K562 (cell line): ENCODE measurements around the gene EIF2S3. TPM values are rescaled to one million over a fixed set of nuclear protein-coding genes. Genes with fewer than 3 reads are reported as not detected.
A peak's percentile ranks its signal among the peaks of the same experiment; 100 is the strongest.

Experiments
- COPS2 ChIP-seq: fragments of 450-650 bp; conservative IDR thresholded peaks from 2 replicates; pipeline ENCODE4 v1.6.1; 2016; ENCODE audit warnings: mild to moderate bottlenecking, moderate library complexity
- ERF ChIP-seq: fragments of 450-650 bp; formaldehyde crosslinking; IDR thresholded peaks from 2 replicates; pipeline ENCODE4 v1.4.0; 2020; ENCODE audit warnings: mild to moderate bottlenecking, mixed read lengths
- GTF2A2 ChIP-seq: IDR thresholded peaks from 2 replicates; pipeline ENCODE4 v1.6.1; 2016; ENCODE audit warnings: mild to moderate bottlenecking, missing genetic modification characterization, missing compliant biosample characterization
- HMGN3 ChIP-seq: IDR thresholded peaks from 2 replicates; pipeline ENCODE4 v1.6.1; 2011; ENCODE audit warnings: borderline replicate concordance, low read depth, mild to moderate bottlenecking, mixed read lengths, low read length; ENCODE audit not compliant: insufficient read length; ENCODE audit errors: extremely low read depth
- KAT7 ChIP-seq: sonication (generic); formaldehyde crosslinking; IDR thresholded peaks from 2 replicates; pipeline ENCODE4 v1.8.0; 2022; ENCODE audit warnings: missing genetic modification reagents, mild to moderate bottlenecking, borderline replicate concordance
- MAFF ChIP-seq: IDR thresholded peaks from 2 replicates; pipeline ENCODE4 v1.6.1; 2012; ENCODE audit warnings: low read length, improper control_type of control experiment
- MCM5 ChIP-seq: fragments of 450-650 bp; IDR thresholded peaks from 2 replicates; pipeline ENCODE4 v1.6.1; 2016; ENCODE audit warnings: low read depth
- MIER1 ChIP-seq: fragments of 450-650 bp; IDR thresholded peaks from 2 replicates; pipeline ENCODE4 v1.6.1; 2016; ENCODE audit warnings: antibody characterized with exemption, mild to moderate bottlenecking, low read depth
- MYBL2 ChIP-seq, 2 experiments: fragments of 450-650 bp in 1 of 2; sonication (generic) in 1 of 2; formaldehyde crosslinking in 1 of 2; IDR thresholded peaks; 2 replicates each; pipeline versions ENCODE4 v1.6.1 to v1.8.1; 2017 to 2022; ENCODE audit warnings: borderline replicate concordance in 1 of 2, inconsistent platforms in 1 of 2, low read depth in 1 of 2, mild to moderate bottlenecking in 1 of 2, missing genetic modification reagents in 1 of 2, moderate library complexity in 1 of 2
- PURB ChIP-seq: sonication (generic); formaldehyde crosslinking; IDR thresholded peaks from 2 replicates; pipeline ENCODE4 v1.9.0; 2021; ENCODE audit warnings: low read depth, mild to moderate bottlenecking, missing genetic modification reagents
- SIN3A ChIP-seq, 2 experiments: fragments of 150-350 bp in 1 of 2; IDR thresholded peaks; 2 replicates each; pipeline ENCODE4 v1.6.1; 2011 to 2016; ENCODE audit warnings: borderline replicate concordance in 2 of 2, low read depth in 2 of 2, low read length in 2 of 2, mild to moderate bottlenecking in 2 of 2, moderate library complexity in 2 of 2; ENCODE audit not compliant: control insufficient read depth in 1 of 2
- SIRT6 ChIP-seq: IDR thresholded peaks from one replicate; pipeline ENCODE4 v1.6.1; 2012; ENCODE audit warnings: low read depth, mild to moderate bottlenecking, control low read depth, inconsistent platforms, low read length, moderate library complexity
- ZFP30 ChIP-seq: fragments of 250-450 bp; sonication (Bioruptor Pico); IDR thresholded peaks from 2 replicates; pipeline ENCODE4 v1.8.0; 2022; ENCODE audit warnings: moderate library complexity, mild to moderate bottlenecking, inconsistent platforms, borderline replicate concordance
- polyA plus RNA-seq, 8 experiments: library from polyadenylated mRNA; depleted of rRNA in 4 of 8; stranded (reverse) in 5 of 8; unstranded in 3 of 8; fragments of >200 nt; fragmentation: Nextera tagmentation in 2 of 8; fragmentation: Illumina TruSeq in 1 of 8; extraction: Ambion mirVana in 2 of 8; extraction: Trizol in 1 of 8; gene quantifications; 2 replicates each; pipeline versions ENCODE4 v1.2.1 to v1.2.3, GENCODE V29; 2011 to 2014; ENCODE audit warnings: inconsistent platforms in 1 of 8, missing spikeins in 1 of 8
- total RNA-seq, 7 experiments: library from RNA; depleted of rRNA in 6 of 7; stranded (reverse); fragments of >200 nt in 6 of 7; fragmentation: Illumina TruSeq in 2 of 7; extraction: Trizol in 2 of 7; gene quantifications; 2 replicates each; pipeline versions ENCODE4 v1.2.1 to v1.2.3, GENCODE V29; 2011 to 2021; ENCODE audit warnings: low replicate concordance in 1 of 7
- TF ChIP-seq, protein P1 (sequence below): sonication (generic); formaldehyde crosslinking; IDR thresholded peaks from 2 replicates; pipeline ENCODE4 v1.8.0; 2022; ENCODE audit warnings: mild to moderate bottlenecking, missing genetic modification reagents
- TF ChIP-seq, protein P2 (sequence below): fragments of 250-450 bp; sonication (Bioruptor Pico); IDR thresholded peaks from 2 replicates; pipeline ENCODE4 v1.5.0; 2020; ENCODE audit warnings: mild to moderate bottlenecking, borderline replicate concordance
- TF ChIP-seq, protein P3 (sequence below): fragments of 450-650 bp; IDR thresholded peaks from 2 replicates; pipeline ENCODE4 v1.6.1; 2016
- TF ChIP-seq, protein P4 (sequence below): IDR thresholded peaks from 2 replicates; pipeline ENCODE4 v1.6.1; 2012; ENCODE audit warnings: low read depth, low read length, improper control_type of control experiment, borderline replicate concordance
- TF ChIP-seq, protein P5 (sequence below): fragments of 450-650 bp; conservative IDR thresholded peaks from 2 replicates; pipeline ENCODE4 v1.6.1; 2016; ENCODE audit warnings: missing genetic modification characterization, low read depth, mild to moderate bottlenecking, missing compliant biosample characterization, moderate library complexity

Gene EIF2S3
- total and polyA plus RNA-seq, 9 of the 15 experiments (the other 6 are each of a cell fraction or from before 2014, with no cell fraction given), result 148 to 439 (median 275) TPM

DNA sequence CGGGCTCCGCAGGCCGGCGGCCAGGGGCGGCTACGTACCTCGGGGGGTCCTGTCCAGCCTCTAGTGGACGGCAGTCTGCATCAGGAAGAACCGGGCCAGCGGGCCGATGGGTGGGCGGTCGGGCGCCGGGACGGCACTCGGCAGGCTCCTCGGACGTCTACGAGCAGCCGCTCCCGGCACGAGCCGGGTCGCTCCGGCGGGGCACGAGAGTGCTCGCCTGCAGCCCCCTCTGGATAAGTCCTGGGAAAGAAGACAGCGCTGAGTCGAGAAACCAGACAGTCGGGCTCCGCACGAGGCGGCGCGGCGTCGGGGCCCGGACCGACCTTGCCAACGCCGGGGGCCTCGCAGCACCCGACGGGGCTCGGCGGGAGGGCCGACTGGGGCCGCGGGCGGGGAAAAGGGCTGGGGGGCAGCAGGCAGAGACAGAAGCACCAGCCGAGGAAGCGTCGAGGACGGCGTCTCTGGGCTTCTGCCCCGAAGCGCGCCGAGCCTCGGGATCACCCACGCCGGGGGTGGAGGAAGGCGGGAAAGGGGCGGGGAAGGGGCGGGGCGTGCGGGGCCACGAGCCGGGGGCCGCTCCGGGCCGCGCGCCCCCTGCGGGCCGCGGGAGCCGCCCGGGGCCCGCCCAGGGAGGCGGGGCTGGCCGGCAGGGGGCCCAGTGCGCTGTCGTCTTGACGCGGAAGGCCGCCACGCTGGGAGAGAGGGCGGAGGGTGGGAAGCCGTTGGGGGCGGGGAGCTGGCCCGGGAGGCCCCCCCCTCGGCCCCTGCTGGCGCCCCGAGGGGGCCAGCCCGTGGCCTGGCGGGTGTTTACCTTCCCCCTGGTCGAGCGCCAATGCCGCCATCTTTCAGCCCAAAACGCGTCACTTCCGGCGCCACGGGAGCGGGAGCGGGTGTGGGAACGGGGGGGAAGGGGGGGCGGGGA lies 29.7 kb upstream of the EIF2S3 start (continued):
- TF ChIP-seq, protein P1, sequence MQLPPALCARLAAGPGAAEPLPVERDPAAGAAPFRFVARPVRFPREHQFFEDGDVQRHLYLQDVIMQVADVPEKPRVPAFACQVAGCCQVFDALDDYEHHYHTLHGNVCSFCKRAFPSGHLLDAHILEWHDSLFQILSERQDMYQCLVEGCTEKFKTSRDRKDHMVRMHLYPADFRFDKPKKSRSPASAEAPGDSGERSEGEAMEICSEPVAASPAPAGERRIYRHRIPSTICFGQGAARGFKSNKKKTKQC (CRISPR knock-in tag), result peak; percentile 51; the same call in 1 of the 2 replicates
- no peak for TF ChIP-seq MIER1
- TF ChIP-seq ERF (CRISPR knock-in tag), result no peak
- TF ChIP-seq, protein P2, sequence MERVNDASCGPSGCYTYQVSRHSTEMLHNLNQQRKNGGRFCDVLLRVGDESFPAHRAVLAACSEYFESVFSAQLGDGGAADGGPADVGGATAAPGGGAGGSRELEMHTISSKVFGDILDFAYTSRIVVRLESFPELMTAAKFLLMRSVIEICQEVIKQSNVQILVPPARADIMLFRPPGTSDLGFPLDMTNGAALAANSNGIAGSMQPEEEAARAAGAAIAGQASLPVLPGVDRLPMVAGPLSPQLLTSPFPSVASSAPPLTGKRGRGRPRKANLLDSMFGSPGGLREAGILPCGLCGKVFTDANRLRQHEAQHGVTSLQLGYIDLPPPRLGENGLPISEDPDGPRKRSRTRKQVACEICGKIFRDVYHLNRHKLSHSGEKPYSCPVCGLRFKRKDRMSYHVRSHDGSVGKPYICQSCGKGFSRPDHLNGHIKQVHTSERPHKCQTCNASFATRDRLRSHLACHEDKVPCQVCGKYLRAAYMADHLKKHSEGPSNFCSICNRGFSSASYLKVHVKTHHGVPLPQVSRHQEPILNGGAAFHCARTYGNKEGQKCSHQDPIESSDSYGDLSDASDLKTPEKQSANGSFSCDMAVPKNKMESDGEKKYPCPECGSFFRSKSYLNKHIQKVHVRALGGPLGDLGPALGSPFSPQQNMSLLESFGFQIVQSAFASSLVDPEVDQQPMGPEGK (CRISPR knock-in tag), result no peak
- TF ChIP-seq COPS2, result no peak
- no peak for TF ChIP-seq SIRT6
- peak; percentile 92 for TF ChIP-seq KAT7
- TF ChIP-seq, protein P3, sequence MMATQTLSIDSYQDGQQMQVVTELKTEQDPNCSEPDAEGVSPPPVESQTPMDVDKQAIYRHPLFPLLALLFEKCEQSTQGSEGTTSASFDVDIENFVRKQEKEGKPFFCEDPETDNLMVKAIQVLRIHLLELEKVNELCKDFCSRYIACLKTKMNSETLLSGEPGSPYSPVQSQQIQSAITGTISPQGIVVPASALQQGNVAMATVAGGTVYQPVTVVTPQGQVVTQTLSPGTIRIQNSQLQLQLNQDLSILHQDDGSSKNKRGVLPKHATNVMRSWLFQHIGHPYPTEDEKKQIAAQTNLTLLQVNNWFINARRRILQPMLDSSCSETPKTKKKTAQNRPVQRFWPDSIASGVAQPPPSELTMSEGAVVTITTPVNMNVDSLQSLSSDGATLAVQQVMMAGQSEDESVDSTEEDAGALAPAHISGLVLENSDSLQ, result no peak
- no peak for TF ChIP-seq MAFF
- TF ChIP-seq ZFP30 (CRISPR knock-in tag), result no peak
- TF ChIP-seq, protein P4, sequence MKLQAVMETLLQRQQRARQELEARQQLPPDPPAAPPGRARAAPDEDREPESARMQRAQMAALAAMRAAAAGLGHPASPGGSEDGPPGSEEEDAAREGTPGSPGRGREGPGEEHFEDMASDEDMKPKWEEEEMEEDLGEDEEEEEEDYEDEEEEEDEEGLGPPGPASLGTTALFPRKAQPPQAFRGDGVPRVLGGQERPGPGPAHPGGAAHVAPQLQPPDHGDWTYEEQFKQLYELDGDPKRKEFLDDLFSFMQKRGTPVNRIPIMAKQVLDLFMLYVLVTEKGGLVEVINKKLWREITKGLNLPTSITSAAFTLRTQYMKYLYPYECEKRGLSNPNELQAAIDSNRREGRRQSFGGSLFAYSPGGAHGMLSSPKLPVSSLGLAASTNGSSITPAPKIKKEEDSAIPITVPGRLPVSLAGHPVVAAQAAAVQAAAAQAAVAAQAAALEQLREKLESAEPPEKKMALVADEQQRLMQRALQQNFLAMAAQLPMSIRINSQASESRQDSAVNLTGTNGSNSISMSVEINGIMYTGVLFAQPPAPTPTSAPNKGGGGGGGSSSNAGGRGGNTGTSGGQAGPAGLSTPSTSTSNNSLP, result no peak
- TF ChIP-seq GTF2A2, result no peak
- TF ChIP-seq SIN3A (IDR thresholded peaks at IDR 0.05; ENCODE audit: borderline replicate concordance in 2 of 2, control insufficient read depth in 1 of 2, low read depth in 2 of 2, low read length in 2 of 2), result no peak; a peak in 1 of 4 replicates
- peak; percentile 47 for TF ChIP-seq HMGN3
- TF ChIP-seq, protein P5, sequence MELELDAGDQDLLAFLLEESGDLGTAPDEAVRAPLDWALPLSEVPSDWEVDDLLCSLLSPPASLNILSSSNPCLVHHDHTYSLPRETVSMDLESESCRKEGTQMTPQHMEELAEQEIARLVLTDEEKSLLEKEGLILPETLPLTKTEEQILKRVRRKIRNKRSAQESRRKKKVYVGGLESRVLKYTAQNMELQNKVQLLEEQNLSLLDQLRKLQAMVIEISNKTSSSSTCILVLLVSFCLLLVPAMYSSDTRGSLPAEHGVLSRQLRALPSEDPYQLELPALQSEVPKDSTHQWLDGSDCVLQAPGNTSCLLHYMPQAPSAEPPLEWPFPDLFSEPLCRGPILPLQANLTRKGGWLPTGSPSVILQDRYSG (tag), result no peak
- TF ChIP-seq MCM5, result no peak
- no peak for TF ChIP-seq PURB (CRISPR knock-in tag)
- TF ChIP-seq MYBL2 (IDR thresholded peaks at IDR 0.05; ENCODE audit: low read depth), result no peak
- no peak for TF ChIP-seq MYBL2 (CRISPR knock-in tag; IDR thresholded peaks at IDR 0.05; ENCODE audit: borderline replicate concordance)
